HG02798 (cell line): Measurements from ENCODE around the gene NOL4L.
"Not testable (repeated sequence)": the region's sequence is repeated elsewhere in the genome, so short reads cannot be mapped to it uniquely, and the experiment has no call there.

Source experiments
- ATAC-seq: cut with Tn5 transposase; IDR thresholded peaks from one replicate; pipeline ENCODE4 v1.9.1; 2021; ENCODE audit warnings: mild to moderate bottlenecking; ENCODE audit not compliant: unreplicated experiment, poor library complexity

Gene NOL4L

DNA sequence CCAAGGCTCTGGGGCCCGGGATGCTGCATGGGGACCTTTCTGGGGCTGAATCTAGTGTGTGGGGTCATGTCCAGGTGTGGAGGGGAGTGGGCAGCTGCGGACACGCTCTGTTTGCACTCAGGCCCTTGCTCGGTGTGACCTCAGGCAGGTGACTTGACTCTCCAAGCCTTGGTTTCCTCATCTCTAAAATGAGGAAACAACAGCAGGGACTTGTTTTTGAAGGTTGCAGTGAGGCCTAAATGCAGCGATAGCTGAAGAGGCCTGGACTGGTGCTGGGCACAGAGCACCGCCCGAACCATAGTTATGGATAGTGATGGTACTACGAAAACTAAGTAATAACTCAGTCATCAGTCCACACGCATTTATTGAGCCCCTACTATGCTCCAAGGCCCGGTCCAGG lies 91.8 kb downstream of the NOL4L start:
- ATAC-seq, result no peak

DNA sequence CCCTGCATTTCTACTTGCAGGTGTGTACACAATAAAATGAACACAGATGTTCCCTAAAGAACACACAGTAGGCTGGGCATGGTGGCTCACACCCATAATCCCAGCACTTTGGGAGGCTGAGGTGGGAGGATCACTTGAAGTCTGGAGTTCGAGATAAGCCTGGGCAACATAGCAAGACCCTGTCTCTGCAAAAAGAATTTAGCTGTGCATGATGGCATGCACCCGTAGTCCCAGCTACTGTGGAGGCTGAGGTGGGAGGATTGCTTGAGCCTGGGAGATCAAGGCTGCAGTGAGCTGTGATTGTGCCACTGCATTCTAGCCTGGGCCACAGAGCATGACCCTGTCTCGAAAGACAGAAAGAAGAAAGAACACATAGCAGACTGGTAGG lies 93.4 kb downstream of the NOL4L start:
- ATAC-seq, result not testable (repeated sequence)

DNA sequence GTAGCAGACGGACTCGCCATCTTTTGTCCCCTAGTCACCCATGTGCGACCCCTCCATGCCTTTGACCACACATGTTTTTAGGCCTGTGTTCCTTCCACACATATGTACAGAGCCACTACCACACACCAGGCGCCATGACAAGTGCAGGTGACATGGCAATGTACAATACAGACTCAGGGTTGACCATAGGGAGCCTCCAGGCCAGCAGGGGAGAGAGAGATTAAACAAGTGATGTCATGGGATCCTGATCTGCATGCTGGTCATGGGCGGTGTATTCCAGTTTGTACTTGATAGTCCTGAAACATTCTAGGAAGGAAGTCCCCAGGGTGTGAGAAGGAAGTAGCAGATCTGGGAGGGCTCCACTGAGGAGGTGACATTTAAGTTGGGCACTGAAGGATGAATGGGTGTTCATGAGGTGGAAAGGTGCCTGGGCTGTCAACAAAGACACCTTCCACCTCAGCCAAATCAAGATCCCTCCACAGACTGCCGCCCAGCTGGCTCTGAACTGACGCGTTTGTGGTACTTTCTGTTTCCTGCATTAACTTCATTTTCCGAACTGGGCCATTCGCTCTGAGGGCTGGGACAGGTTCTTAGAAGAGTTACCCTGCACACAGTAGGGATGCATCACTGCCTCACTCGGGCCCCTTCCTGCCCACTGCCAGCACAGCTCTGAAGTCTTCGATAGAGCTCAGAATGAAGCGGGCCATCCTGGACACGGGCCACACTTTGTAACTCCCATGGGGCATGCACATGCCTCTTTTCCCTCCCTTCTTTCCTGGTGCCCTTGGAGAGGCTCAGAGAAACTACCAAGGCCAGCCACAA lies 94.0 kb downstream of the NOL4L start:
- ATAC-seq, result no peak

DNA sequence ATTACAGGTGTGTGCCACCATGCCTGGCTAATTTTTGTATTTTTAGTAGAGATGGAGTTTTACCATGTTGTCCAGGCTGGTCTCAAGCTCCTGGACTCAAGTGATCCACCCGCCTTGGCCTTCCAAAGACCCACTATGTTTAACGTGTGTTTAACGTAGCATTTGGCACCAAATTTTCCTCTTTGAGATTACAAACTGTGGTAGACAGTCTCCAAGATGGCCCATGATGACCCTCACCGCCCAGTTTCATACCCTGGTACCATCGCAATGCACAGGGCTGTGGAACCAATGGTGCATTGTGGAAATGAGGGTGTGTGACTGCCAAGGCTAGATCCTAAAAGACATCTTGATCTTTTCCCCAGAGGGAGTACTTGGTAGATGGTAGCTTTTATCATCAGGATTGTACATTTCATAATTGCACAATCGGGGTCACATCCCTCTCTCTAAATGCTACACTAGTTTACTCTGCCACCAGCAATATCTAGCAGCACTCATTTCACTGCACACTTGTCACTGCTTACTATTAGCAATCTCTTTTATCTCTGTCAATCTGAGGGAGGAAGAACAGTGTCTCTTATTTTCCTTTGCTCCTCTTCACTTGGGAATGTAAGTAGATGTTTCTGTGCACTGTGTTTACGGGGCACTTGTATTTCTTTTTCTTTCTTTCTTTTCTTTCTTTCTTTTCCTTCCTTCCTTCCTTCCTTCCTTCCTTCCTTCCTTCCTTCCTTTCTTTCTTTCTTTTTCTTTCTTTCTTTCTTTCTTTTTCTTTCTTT lies 96.9 kb downstream of the NOL4L start:
- ATAC-seq, result no peak

DNA sequence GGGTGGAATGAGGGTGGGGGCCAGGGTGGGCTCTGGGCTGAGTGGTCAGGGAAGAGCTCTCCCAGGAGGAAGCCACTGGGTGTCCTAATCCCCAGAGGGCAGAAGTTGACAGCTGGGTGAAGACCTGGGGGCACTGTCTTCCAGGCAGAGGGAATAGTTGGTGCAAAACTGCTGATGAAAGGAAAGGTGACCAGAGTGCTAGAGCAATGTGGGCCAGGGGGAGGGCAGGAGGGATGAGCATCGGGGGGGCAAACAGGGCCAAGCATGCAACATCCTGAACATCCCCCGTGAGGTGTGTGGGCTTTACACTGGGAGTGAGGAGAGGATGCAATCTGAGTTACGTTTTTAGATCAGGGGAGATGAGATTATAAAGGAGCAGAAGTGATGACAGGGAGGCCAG lies 97.8 kb downstream of the NOL4L start:
- no peak for ATAC-seq

DNA sequence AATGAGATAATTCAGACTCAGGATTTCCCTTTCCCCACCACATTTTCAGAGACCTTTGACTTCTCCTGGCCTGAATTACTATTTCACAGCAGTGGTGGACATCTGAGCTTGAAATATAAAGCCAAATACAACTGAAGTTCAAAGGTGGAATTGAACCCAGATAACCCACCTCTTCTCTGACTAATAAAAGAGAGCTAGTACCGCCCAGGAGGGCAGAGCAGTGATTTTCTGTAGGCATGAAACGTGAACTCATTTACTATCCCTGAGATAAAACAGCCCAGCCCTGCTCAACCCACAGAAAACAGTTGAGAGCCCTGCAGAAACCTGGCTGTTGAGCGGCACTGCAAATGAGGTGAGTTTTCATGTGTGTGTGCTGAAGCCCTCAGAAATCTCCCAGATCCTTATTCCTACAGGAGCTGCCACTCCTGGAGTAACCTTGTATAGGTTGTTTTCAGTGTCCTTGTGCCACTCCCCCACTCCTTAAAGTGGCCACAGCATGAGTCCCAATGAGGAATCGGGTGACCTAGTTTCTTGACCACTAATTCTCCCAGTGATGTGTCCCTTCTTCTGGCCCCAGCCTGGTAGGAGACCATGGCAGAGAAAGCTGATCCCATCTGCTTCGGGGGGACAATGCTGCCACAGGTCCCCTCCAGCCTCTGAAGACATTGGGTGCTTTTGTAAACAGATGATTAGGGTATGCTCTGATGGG lies 99.2 kb downstream of the NOL4L start:
- ATAC-seq, result no peak

DNA sequence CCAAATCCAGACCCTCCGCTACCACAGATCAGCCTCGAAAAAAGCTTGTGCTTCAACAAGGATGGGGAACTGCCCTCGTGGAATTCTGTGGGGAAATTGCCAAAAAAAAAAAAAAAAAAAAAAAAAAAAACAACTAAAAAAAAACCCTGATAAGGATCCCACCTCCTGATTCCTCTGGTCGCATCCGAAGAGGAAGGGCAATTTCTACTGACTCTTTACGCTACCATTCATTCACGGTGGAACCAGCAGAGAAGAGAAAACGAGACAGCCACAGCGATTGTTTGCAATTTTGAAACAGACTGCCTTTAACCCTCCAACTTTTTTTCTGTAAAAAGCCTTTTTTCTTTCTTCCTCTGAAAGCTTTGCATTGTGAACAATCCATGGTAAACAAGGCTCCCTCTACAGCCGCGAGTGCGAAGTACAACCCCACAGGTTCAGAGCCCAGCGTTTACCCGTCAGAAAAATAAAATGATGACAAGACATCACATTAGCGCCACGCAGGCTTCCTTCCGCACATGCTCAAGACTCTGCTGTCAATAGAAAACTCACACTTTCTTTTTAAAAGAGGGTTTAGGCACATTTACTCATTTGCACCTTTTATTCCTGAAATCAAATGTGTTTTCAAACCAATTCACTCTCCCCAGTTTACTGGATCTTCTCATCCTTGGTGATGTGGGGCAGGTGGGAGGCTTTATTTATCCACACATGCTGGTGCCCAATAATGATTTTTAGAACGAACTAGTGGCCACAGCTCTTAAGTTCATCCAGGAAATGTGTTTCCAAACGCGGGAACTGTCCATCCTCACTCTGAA lies 100.0 kb downstream of the NOL4L start:
- peak; percentile 51 for ATAC-seq

DNA sequence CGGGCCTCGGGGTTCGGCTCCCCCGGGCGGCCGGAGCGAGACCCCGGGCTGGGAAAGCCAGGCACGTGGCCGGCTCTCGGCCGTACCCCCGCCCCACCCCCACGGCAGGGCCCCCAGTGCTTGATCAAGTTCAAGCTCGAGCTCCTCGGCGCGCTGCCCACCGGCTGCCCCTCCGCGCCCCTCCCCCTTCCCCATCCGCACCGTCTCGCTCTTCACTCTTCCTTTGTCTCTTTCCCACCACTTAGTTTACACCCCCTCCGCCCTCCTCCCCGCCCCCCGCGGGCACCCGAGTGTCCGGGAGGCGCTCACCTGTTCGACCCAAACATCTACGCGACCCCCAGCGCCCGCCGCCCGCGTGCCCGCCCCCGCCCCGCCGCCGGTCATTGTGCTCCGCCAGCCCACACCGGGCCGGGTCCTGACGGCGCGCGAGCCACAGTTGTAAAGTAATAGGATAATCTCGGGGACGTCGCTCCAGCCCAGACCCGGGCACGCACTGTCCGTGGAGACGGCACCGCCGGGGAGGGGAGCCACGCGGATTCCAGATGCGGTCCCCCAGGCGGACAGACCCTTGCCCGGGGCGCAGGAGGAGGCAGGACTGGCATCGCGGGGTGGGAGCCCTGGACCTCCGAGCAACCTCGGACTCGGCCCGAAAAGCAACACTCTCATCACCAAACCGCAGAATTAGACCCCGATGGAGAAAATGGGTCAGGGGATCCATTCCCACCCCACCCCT lies 100.7 kb downstream of the NOL4L start:
- no peak for ATAC-seq

DNA sequence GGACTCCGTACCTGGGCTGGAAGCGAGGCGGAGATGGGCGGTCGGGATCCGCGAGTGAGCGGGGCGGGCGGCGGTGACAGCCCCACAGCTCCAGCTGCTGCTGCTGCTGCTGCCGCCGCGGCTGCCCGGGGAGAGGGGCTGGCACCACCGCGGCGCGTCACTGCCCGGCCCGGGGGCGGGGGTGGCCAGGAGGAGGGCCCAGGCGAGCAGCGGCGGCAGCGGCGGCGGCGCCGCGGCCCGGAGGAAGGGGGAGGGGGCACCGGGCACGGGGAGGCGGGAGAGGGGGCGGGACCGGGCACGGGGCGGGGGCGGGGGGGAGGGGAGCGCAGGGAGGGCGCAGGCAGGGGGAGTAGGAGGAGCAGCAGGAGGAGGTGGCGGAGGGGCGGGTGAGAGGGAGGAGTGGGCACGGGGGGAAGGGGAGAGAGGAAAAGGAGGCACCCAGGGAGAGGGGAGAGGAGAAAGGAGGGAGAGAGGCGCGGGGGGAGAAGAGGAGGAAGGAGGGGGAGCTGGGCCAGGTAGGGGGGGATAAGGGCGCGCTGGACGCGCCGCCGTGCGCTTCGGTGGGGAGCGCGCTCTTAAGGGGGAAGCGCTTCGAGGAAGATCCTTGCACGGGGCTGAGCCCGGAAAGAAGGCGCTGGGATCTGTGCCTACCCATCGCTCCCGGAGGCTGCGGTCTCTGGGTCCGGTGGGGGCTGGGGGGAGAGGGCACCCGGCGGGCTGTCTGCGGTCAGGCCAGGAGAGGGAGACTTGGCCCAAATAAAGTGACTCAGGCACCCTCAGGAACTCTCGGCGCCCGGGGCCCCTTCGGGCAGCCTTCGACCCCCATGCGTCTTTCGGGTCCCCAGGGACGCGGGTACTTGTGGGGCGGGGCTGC lies 101.5 kb downstream of the NOL4L start:
- ATAC-seq, result peak; percentile 38

DNA sequence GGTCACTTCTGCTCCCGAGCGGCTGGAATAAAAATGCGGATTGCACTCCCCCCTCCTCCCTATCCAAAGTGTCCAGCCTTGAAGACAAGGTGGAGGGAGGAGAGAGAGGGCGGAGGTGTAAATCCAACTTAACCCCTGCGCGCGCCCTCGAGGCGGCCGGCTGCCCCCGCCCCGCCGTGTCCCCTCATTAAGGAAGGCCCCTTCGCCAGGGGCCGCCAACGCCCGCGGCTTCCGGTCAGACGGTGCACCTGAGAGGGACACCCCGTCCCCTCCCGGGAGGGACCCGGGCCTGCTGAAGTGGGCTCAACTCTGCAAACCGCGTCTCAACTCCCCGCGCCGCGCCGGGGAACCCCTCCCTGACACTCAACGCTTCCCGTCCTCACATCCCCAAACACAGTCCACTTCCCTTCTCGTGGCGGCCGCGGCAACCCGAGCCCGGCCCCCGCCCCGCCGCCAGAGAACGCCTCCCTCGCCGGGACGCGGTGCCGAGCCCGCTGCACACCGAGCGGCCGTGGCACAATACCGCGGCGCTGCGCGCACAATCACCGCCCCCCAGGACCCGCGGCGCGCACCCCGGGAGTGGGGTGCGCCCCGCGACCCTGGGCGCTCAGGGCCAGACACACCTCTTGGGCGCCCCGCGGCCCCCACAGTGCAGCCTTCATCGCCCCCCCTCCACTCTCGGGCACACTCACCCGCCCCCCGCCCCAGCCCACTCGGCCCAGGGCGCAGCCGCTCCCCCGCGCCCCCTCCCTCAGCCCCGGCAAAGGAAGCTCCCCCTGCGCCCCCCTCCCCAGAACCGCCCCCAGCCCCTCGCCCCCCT lies 102.5 kb downstream of the NOL4L start:
- ATAC-seq, result no peak

DNA sequence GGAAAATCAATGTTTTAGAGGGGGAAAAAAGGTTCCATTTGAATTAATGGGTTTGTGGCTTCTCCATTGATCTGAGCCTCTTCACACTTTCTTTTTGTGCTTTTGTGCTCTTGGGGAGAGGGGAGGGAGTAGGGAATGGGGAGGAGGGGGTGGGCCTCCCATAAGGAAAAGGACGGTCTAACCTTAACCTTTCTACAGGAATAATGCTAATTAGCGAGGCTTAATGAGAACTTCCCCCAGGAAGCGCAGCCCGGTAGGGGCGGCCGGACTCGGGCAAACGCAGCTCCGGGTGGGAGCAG lies 103.0 kb downstream of the NOL4L start:
- no peak for ATAC-seq

DNA sequence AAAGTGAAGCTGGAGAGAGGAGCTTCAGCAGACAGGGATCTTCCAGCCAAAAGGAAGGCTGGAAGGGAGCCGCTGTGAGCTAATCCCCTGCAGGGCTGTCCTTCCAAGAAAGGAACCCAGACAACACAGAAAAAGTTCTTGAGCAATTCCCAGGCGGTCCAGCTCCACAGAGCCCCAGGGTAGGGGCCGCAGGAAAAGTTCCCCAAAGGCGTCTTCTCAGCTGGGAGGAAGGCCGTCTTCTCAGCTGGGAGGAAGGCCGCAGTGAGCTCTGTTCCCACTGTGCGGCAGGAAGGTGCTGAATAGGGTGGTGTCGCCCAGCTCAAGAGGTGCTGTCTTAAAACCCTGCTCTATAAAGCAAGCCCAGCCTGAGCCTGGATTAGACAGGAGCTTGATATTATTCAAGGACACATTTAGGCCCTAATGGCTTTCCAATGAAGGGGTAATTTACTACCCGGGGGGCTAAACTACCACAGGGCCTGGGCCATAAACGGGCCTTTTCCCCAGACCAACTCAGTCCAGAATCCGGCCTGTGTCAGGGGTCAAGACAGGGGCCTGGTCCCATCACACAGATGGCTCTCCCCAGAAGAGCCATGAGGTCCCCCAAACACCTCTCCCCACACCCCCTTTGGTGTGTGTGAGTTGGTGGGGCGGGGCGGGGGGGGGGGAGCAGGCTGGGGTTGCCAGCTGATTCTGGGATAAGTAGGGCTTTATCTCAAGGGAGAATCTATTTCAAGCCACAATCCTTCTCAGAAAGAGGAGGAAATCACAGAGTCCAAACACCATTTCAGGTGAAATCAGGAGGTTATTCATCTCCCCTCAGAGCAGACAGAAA lies 103.6 kb downstream of the NOL4L start:
- ATAC-seq, result no peak

DNA sequence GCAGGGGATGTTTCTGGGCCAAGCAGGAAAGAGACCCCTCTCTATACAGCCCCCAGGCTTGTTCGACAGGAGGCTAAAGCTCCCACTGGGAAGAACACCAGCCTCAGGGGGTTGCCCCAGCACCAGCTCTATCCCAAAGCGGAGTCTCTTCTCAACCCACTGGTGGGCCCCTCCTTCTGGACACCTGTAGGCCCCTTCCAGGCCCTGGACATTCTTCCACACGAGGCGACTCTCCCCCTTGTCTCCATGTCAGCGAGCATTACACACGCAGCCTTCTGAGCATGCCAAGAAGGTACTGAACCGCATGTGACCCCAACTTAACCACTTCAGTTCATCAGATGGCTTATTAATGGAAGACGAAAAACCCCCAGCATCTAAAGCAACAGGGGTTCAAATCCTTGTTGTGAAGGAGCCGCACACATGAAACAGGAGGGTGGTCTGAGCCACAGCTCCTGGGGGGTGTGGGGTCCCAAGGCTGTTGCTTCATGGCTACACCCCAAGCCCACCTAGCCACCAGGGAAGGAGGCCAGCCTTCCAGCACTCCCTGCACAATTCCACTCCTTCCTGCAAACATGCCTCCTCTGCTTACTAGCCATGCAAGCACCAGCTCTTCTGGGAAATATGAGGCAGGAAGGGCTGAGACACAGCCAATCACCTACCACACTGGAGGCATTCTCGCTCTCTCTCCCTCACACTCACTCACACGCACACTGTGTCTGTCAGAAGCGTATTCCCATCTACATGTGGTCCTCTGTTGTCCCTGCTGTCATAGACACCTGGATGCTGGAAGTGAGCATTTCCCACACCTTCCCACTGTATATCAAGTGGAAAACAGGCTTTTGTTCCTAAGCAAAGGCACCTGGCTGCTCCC lies 104.5 kb downstream of the NOL4L start:
- ATAC-seq, result no peak

DNA sequence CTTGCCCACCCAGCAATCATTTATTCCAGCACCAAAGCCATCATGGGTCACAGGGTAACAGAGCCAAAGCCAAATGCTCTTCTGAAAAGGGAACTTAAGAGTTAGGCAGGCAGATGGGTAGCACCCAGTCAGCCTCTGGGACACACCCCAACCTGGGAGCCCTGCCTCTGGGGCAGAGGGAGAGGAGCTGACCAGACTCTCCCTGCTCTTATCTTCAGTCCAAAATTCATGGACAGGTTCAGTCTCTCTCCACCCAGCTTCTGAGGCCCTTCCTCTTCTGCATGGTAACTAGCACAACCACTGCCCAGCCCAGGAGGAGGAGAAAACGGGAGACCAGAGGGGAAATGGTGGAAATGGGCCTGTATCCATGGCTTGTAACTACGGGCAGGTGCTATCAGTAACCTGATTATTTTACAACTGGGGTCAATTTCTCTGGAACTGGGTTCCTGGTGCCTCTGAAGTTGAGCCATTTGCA lies 105.4 kb downstream of the NOL4L start:
- no peak for ATAC-seq

DNA sequence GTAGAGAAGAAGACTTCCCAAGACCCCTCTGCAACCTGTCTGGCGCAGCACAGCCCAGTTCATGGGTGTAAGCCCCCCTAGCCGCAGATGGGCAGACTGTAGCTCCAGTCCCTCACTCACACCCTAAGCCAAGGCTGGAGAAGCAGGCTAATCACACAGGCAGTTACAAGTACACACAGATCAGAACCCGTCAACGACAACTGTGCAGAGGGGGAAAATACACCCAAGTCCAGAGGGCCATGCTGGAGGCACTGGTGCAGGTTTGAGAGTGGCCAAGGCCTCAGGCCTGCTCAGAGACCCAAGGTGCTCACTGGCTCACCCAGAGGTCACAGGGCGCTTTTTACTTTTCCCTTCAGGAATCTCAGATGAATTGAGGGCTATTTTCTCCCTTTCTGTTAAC lies 106.1 kb downstream of the NOL4L start:
- no peak for ATAC-seq

DNA sequence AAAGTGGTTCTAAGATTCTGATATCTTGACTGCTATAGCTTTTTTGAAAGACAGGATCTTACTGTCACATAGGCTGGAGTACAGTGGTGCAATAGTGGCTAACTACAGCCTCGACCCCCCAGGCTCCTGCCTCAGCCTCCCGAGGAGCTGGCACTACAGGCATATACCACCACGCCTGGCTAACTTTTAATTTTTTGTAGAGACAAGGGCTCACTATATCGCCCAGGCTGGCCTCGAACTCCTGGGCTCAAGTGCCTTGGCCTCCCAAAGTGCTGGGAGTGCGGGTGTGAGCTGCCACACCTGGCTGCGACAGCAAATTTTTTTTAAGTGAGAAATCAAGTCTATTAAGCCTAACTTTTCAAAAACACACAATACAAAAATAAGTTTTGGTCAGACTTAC lies 106.6 kb downstream of the NOL4L start:
- no peak for ATAC-seq
